ENCODE data around the gene KCTD19. TPM values are rescaled to one million over a fixed set of nuclear protein-coding genes. Genes with fewer than 3 reads are reported as not detected.

KCTD19 gene
- total RNA-seq, 1 experiment from 2014 or later: 0.32 TPM

- H3K36me3 ChIP-seq (ENCODE audit: insufficient read depth, low read length, poor library complexity, severe bottlenecking): no peaks in the 10 kb centered on the region
- BruUV-seq (replicated peaks): no TSS peak
- H3K4me1 ChIP-seq (ENCODE audit: insufficient read depth, low read length, poor library complexity, severe bottlenecking): no peaks in the 10 kb centered on the region
- no peak for TF ChIP-seq EZH2 (IDR thresholded peaks at IDR 0.05; ENCODE audit: borderline replicate concordance, low read depth, low read length, poor library complexity, severe bottlenecking)
- TF ChIP-seq, protein P1, sequence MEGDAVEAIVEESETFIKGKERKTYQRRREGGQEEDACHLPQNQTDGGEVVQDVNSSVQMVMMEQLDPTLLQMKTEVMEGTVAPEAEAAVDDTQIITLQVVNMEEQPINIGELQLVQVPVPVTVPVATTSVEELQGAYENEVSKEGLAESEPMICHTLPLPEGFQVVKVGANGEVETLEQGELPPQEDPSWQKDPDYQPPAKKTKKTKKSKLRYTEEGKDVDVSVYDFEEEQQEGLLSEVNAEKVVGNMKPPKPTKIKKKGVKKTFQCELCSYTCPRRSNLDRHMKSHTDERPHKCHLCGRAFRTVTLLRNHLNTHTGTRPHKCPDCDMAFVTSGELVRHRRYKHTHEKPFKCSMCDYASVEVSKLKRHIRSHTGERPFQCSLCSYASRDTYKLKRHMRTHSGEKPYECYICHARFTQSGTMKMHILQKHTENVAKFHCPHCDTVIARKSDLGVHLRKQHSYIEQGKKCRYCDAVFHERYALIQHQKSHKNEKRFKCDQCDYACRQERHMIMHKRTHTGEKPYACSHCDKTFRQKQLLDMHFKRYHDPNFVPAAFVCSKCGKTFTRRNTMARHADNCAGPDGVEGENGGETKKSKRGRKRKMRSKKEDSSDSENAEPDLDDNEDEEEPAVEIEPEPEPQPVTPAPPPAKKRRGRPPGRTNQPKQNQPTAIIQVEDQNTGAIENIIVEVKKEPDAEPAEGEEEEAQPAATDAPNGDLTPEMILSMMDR (conservative IDR thresholded peaks at IDR 0.05; ENCODE audit: low read depth, low read length): no peak
- POLR2A ChIA-PET (ENCODE audit: low non-redundant PET): no interaction called here
- H3K27me3 ChIP-seq (replicated peaks; ENCODE audit: insufficient read depth, low read depth, low read length, poor library complexity): no peaks in the 10 kb centered on the region
- H3K4me3 ChIP-seq (ENCODE audit: low read depth, low read length, poor library complexity, severe bottlenecking): no peak overlapping the region
- no peak overlapping the region for H3K27ac ChIP-seq (ENCODE audit: low read depth, low read length, poor library complexity, severe bottlenecking)
- no peaks in the 10 kb centered on the region for H3K9me3 ChIP-seq (ENCODE audit: low read depth, low read length, poor library complexity, severe bottlenecking)
- CTCF ChIA-PET: no interaction called here
- DNase-seq (ENCODE audit: low spot score): no peak
- intact Hi-C loops (cut with micrococcal nuclease; ENCODE audit: unreplicated experiment): no loop called here
Measured at GRCh38 chr16:67294938-67295361, 31.6 kb downstream of the KCTD19 start.

DNA sequence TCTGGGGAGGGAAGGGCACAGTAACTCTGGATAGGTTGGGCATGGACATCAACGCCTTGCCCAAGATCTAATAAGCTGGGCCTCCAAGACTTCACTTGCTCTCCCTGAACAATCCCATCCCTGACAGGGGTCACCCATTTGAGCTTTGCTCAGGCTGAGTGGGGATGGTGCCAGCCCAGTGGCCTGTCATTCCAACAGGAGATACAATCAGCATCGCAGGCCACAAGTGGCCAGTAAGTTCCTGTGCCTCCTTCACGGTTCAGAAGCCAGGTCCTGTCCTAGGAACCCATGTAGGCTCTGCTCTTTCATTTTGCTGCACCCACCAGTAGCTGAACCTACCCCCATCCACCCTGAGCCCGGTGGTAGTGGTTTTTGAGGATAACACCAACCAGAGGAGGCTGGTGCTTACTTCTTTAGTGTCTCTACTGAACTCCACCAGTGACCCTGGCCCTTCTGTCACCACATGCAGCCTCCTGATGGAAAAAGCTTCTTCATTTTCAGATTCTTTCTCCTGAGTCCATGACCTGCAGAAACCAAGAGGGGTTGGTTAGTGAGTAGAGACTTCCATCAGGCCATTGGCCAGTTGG lies 32.3 kb downstream of the KCTD19 start:
- Histone ChIP-seq H3K4me3 (ENCODE audit: low read depth, low read length, poor library complexity, severe bottlenecking) (no peak overlapping the region), H3K27me3 (replicated peaks; ENCODE audit: insufficient read depth, low read depth, low read length, poor library complexity) (no peaks in the 10 kb centered on the region), H3K27ac (ENCODE audit: low read depth, low read length, poor library complexity, severe bottlenecking) (no peak overlapping the region), H3K4me1 (ENCODE audit: insufficient read depth, low read length, poor library complexity, severe bottlenecking) (no peaks in the 10 kb centered on the region), H3K9me3 (ENCODE audit: low read depth, low read length, poor library complexity, severe bottlenecking) (no peaks in the 10 kb centered on the region), H3K36me3 (ENCODE audit: insufficient read depth, low read length, poor library complexity, severe bottlenecking) (no peaks in the 10 kb centered on the region)
- intact Hi-C loops (cut with micrococcal nuclease; ENCODE audit: unreplicated experiment): no loop called here
- no peak for DNase-seq (ENCODE audit: low spot score)
- no peak for TF ChIP-seq EZH2 (IDR thresholded peaks at IDR 0.05; ENCODE audit: borderline replicate concordance, low read depth, low read length, poor library complexity, severe bottlenecking)
- TF ChIP-seq, protein P1 (conservative IDR thresholded peaks at IDR 0.05; ENCODE audit: low read depth, low read length): no peak
- ChIA-PET POLR2A (ENCODE audit: low non-redundant PET) (no interaction called here), CTCF (no interaction called here)
- BruUV-seq (replicated peaks): no TSS peak

DNA sequence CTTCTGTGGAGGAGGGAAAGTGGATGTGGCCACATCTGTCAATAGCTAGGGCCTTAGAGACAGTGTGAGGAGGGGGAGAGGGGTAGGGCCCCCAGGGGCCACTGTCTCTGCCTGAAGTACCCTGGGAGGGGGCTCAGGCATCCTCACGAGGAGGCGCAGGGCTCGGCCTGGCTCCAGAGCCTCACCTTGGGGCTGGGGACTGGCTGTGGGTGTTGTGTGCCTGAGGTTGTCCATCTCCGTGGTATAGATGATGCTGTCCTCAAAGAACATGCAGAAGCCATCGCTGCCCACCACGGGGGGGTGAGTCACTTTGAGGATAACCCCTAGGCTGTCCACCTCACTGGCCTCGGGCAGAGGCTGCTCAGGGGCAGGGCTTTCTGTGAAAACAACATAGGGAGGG lies 35.1 kb downstream of the KCTD19 start:
- Histone ChIP-seq H3K4me1 (ENCODE audit: insufficient read depth, low read length, poor library complexity, severe bottlenecking) (no peaks in the 10 kb centered on the region), H3K36me3 (ENCODE audit: insufficient read depth, low read length, poor library complexity, severe bottlenecking) (no peaks in the 10 kb centered on the region), H3K27ac (ENCODE audit: low read depth, low read length, poor library complexity, severe bottlenecking) (no peak overlapping the region), H3K4me3 (ENCODE audit: low read depth, low read length, poor library complexity, severe bottlenecking) (no peak overlapping the region), H3K9me3 (ENCODE audit: low read depth, low read length, poor library complexity, severe bottlenecking) (no peaks in the 10 kb centered on the region), H3K27me3 (replicated peaks; ENCODE audit: insufficient read depth, low read depth, low read length, poor library complexity) (no peaks in the 10 kb centered on the region)
- ChIA-PET POLR2A (ENCODE audit: low non-redundant PET) (no interaction called here), CTCF (no interaction called here)
- no TSS peak for BruUV-seq (replicated peaks)
- TF ChIP-seq, protein P1 (conservative IDR thresholded peaks at IDR 0.05; ENCODE audit: low read depth, low read length): no peak
- no peak for TF ChIP-seq EZH2 (IDR thresholded peaks at IDR 0.05; ENCODE audit: borderline replicate concordance, low read depth, low read length, poor library complexity, severe bottlenecking)
- DNase-seq (ENCODE audit: low spot score): no peak
- intact Hi-C loops (cut with micrococcal nuclease; ENCODE audit: unreplicated experiment): no loop called here
